Natural killer cell (primary cell): ENCODE measurements around the gene SULT1A3. TPM values are rescaled to one million over a fixed set of nuclear protein-coding genes. Genes with fewer than 3 reads are reported as not detected.
"Not testable (repeated sequence)": the region's sequence is repeated elsewhere in the genome, so short reads cannot be mapped to it uniquely, and the experiment has no call there.

ENCODE experiments used
- ATAC-seq, 3 donors: fragments of 150-1000 bp in 2 of 3; fragments of 200-7000 bp in 1 of 3; cut with Tn5 transposase; 1 replicate in 1 of 3; 2 replicates in 2 of 3; pipeline ENCODE4 v1.10.0; 2021; ENCODE audit warnings: mild to moderate bottlenecking in 2 of 3, moderate library complexity in 2 of 3
- DNase-seq, 2 donors: peaks; one replicate each; pipeline versions ENCODE4 v3.0.0 to v3.0.0-alpha.2; 2013 to 2021; ENCODE audit warnings: mixed read lengths in 1 of 2
- H3K27ac ChIP-seq: one replicate; pipeline ENCODE4 v1.5.1; 2013; ENCODE audit warnings: mild to moderate bottlenecking, low read length
- H3K27me3 ChIP-seq: one replicate; pipeline ENCODE4 v1.6.1; 2013; ENCODE audit warnings: low read length; ENCODE audit not compliant: control insufficient read depth, insufficient read depth
- H3K36me3 ChIP-seq: one replicate; pipeline ENCODE4 v1.6.1; 2013; ENCODE audit warnings: low read length; ENCODE audit not compliant: control insufficient read depth, insufficient read depth
- H3K4me1 ChIP-seq: one replicate; pipeline ENCODE4 v1.6.1; 2013; ENCODE audit warnings: low read length; ENCODE audit not compliant: control insufficient read depth, insufficient read depth
- H3K4me3 ChIP-seq: one replicate; pipeline ENCODE4 v1.5.1; 2013; ENCODE audit warnings: low read length
- H3K9me3 ChIP-seq: one replicate; pipeline ENCODE4 v1.6.1; 2013; ENCODE audit warnings: low read length; ENCODE audit not compliant: control insufficient read depth, insufficient read depth
- H3K27ac Mint-ChIP-seq, 2 donors: one replicate each; pipeline ENCODE4 v1.8.0; 2022; ENCODE audit warnings: mild to moderate bottlenecking in 2 of 2, mixed read lengths in 2 of 2, moderate library complexity in 1 of 2
- H3K27me3 Mint-ChIP-seq, 2 donors: one replicate each; pipeline ENCODE4 v1.8.0; 2022; ENCODE audit warnings: low read depth in 2 of 2, mixed read lengths in 2 of 2
- H3K36me3 Mint-ChIP-seq: one replicate; pipeline ENCODE4 v1.8.0; 2022; ENCODE audit warnings: mixed read lengths
- H3K4me1 Mint-ChIP-seq, 2 donors: one replicate each; pipeline ENCODE4 v1.8.0; 2022; ENCODE audit warnings: mixed read lengths in 2 of 2
- H3K4me3 Mint-ChIP-seq: one replicate; pipeline ENCODE4 v1.8.0; 2022; ENCODE audit warnings: mild to moderate bottlenecking, moderate library complexity, mixed read lengths
- H3K9me3 Mint-ChIP-seq, 2 donors: one replicate each; pipeline ENCODE4 v1.8.0; 2022; ENCODE audit warnings: mixed read lengths in 2 of 2
- CTCF ChIP-seq: fragments of 200-600 bp; IDR thresholded peaks from one replicate; pipeline ENCODE4 v1.8.0; 2022; ENCODE audit warnings: antibody characterized with exemption
- WGBS: methylation state at CpG from one replicate; pipeline ENCODE4 v1.1.7; 2013; ENCODE audit warnings: missing lambda C conversion rate; ENCODE audit not compliant: insufficient coverage; 5-methylcytosine and 5-hydroxymethylcytosine counted together
- intact Hi-C: fragments of 100-400 bp; cut with micrococcal nuclease; formaldehyde crosslinking; loops from one replicate; pipeline ENCODE4 v1.14.2; 2022
- total RNA-seq, 4 donors: library from RNA; stranded (reverse); fragments of 120-200 nt in 1 of 4; gene quantifications; one replicate each; pipeline versions ENCODE4 v1.2.3 to v1.2.4, GENCODE V29; 2013 to 2022

Gene SULT1A3
- 10 to 100 TPM; 15.9 to 27.1 (median 19.4) TPM for total RNA-seq
- 33.6 TPM for total RNA-seq (2013)

GRCh38 chr16:30199049-30199448 is at the start of gene SULT1A3:
Gene SULT1A3, plus strand, starts transcription at chr16:30199255. Its CDS starts 1,474 bp downstream, at chr16:30200729.
- H3K9me3 Mint-ChIP-seq, ATAC-seq, H3K36me3 Mint-ChIP-seq, H3K27ac Mint-ChIP-seq, H3K4me3 ChIP-seq, H3K4me1 Mint-ChIP-seq, H3K9me3 ChIP-seq, H3K27me3 ChIP-seq, DNase-seq, H3K27ac ChIP-seq, H3K4me3 Mint-ChIP-seq, H3K4me1 ChIP-seq, intact Hi-C loops, H3K36me3 ChIP-seq, H3K27me3 Mint-ChIP-seq: not testable (repeated sequence)
- no CpG with 5 or more reads among the region's 3 CpGs for WGBS

GRCh38 chr16:30151091-30151490 is 48.0 kb upstream of the SULT1A3 start:
- no peaks in the 10 kb centered on the region for H3K36me3 ChIP-seq
- WGBS, result 91% methylated on average over 7 of the region's 7 CpGs
- H3K9me3 ChIP-seq, result peaks cover 11% of the 10 kb centered on the region
- Mint-ChIP-seq H3K9me3 (peaks cover 2 to 3% of the 10 kb centered on the region in 2 donors), H3K36me3 (peaks cover 9% of the 10 kb centered on the region), H3K27me3 (no peaks in the 10 kb centered on the region), H3K27ac (no peak overlapping the region), H3K4me1 (no peaks in the 10 kb centered on the region), H3K4me3 (no peak overlapping the region)
- TF ChIP-seq CTCF, result no peak
- no peak overlapping the region for H3K27ac ChIP-seq
- H3K4me1 ChIP-seq, result peaks cover 4% of the 10 kb centered on the region
- no peak for DNase-seq
- no peaks in the 10 kb centered on the region for H3K27me3 ChIP-seq
- intact Hi-C loops, result no loop called here
- ATAC-seq, result no peak
- H3K4me3 ChIP-seq, result no peak overlapping the region

- H3K27me3 Mint-ChIP-seq, result no peaks in the 10 kb centered on the region
- H3K4me3 Mint-ChIP-seq, result no peak overlapping the region
- peaks cover 4% of the 10 kb centered on the region for H3K4me1 ChIP-seq
- intact Hi-C loops, result no loop called here
- peaks cover 9% of the 10 kb centered on the region for H3K36me3 Mint-ChIP-seq
- no peaks in the 10 kb centered on the region for H3K4me1 Mint-ChIP-seq
- H3K27me3 ChIP-seq, result no peaks in the 10 kb centered on the region
- no peak for DNase-seq
- H3K9me3 ChIP-seq, result peaks cover 11% of the 10 kb centered on the region
- ATAC-seq, result no peak
- H3K27ac Mint-ChIP-seq, result no peak overlapping the region
- no peak overlapping the region for H3K4me3 ChIP-seq
- H3K9me3 Mint-ChIP-seq, result peaks cover 2 to 3% of the 10 kb centered on the region in 2 donors
- H3K36me3 ChIP-seq, result no peaks in the 10 kb centered on the region
- no peak for TF ChIP-seq CTCF
- H3K27ac ChIP-seq, result no peak overlapping the region
- 97% methylated on average over 6 of the region's 9 CpGs for WGBS
Observed at GRCh38 chr16:30152517-30152916, 46.5 kb upstream of the SULT1A3 start.

- Histone ChIP-seq H3K27ac (no peak overlapping the region), H3K4me1 (peaks cover 2% of the 10 kb centered on the region), H3K27me3 (no peaks in the 10 kb centered on the region), H3K9me3 (peaks cover under 1% of the 10 kb centered on the region), H3K4me3 (no peak overlapping the region), H3K36me3 (no peaks in the 10 kb centered on the region)
- H3K4me3 Mint-ChIP-seq, result no peak overlapping the region
- no peaks in the 10 kb centered on the region for H3K27me3 Mint-ChIP-seq
- no peaks in the 10 kb centered on the region for H3K36me3 Mint-ChIP-seq
- ATAC-seq (no peak), DNase-seq (no peak)
- H3K27ac Mint-ChIP-seq, result no peak overlapping the region
- TF ChIP-seq CTCF, result no peak
- intact Hi-C loops, result no loop called here
- H3K9me3 Mint-ChIP-seq, result no peaks in the 10 kb centered on the region
- H3K4me1 Mint-ChIP-seq, result no peaks in the 10 kb centered on the region
- 93% methylated on average over 5 of the region's 5 CpGs for WGBS
Observed at GRCh38 chr16:30155188-30155587, 43.9 kb upstream of the SULT1A3 start.
